SK-N-MC (cell line): ENCODE data around the gene GK.

Experiments used
- EZH2 ChIP-seq: fragments of 200-600 bp; sonication (generic); IDR thresholded peaks from one replicate; pipeline ENCODE4 v1.6.1; 2017; ENCODE audit warnings: antibody characterized with exemption
- POLR2AphosphoS5 ChIP-seq: IDR thresholded peaks from 2 replicates; pipeline ENCODE4 v1.6.1; 2012; ENCODE audit warnings: mild to moderate bottlenecking, low read depth, low read length, borderline replicate concordance

DNA sequence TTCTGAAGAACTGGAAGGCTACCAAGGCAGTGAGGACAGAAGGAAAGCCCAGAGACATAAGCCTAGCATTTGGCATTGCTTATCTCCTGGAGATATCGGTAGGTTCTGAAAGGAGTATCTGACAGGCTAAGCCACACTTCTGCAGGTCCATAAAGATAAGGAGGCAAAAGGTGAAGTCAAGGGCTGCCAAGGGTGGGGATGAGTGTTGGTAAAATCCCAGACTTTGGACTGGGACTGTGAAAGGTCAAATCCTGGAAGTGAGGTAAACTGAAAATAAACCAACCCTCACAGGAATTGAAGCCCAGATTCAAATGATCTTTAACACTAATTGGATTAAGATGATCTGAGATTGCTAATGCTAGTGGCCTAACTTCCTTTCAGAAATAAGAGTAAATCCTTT lies 27.4 kb downstream of the GK start:
- TF ChIP-seq EZH2 (no peak), POLR2AphosphoS5 (no peak)
